GM18873 (cell line): ENCODE data around the gene CCDC124.
"Not testable (repeated sequence)": the region's sequence is repeated elsewhere in the genome, so short reads cannot be mapped to it uniquely, and the experiment has no call there.

ENCODE experiments used
- ATAC-seq: cut with Tn5 transposase; IDR thresholded peaks from one replicate; pipeline ENCODE4 v1.9.1; 2021; ENCODE audit warnings: mild to moderate bottlenecking, moderate library complexity, moderate number of reproducible peaks; ENCODE audit not compliant: unreplicated experiment, low FRiP score

Gene CCDC124, protein sequence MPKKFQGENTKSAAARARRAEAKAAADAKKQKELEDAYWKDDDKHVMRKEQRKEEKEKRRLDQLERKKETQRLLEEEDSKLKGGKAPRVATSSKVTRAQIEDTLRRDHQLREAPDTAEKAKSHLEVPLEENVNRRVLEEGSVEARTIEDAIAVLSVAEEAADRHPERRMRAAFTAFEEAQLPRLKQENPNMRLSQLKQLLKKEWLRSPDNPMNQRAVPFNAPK

DNA sequence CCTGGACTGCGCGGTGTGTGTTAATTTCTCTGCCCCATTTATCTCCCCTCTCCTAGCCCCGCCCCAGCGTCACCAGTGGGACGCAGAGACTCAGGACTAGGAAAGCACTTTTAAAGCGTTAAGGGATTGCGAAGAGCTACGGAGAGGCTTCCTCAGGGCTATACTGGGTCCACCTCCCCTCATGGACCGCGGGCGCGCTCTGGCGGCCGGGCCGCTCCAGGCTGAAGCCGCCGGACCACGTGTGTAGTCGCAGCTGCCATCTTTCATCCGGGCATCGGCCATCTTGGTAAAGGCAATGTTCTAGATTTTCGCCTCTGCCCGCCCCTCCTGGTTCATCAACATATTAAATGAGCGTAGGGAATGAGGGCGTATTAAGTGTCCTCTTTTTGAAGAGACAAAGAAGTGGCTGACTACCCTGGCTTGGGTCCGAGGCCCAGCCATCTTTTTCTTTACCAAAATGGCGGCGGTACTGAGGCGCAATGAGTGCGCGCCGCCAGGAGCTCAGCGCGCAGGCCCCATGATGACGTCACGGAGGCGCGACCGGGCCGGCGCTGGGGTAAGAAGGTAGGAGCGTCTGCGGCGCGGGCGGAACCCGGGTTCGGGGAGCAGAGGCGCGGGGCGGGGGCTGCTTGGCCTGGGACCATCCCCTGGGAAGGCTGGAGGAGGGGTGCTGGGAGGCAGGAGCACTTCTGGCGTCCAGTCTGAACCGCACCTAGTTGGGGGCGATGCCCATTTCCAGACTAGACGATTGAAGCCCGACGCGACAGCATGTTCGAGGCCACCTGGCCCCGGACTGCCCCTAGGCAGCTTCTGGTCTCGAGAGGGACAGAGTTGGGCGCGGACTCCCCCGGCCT, at the start of gene CCDC124:
Gene CCDC124, plus strand, starts transcription at position 531 of the 854 bp plus-strand sequence. CDS start 3,406 bp downstream, outside the sequence.
- ATAC-seq, result peak; percentile 58

DNA sequence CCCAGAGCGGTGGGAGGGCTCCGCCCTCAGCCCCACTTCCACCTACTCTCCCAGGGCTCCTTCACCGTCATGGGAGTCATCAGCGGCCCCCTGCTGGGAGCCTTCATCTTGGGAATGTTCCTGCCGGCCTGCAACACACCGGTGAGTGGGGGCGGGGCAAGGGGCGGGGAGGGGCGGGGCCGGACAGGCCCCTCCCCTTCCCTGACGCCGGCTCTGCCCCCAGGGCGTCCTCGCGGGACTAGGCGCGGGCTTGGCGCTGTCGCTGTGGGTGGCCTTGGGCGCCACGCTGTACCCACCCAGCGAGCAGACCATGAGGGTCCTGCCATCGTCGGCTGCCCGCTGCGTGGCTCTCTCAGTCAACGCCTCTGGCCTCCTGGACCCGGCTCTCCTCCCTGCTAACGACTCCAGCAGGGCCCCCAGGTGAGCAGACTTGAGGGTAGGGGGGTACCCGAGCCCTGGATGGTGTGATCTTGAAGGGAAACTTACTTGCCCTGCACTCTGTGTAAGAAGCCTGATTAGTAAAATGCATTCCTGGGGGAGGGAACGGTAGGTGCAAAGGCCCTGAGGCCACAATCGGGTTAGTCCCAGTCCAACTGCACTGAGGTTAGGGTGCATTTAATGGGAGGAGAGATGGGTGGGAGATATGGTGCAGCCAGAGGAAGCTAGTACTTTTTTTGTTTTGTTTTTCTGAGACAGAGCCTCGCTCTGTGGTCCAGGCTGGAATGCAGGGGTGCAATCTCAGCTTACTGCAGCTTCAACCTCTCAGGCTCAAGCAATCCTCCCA, 49.0 kb upstream of the CCDC124 start:
- no peak for ATAC-seq

DNA sequence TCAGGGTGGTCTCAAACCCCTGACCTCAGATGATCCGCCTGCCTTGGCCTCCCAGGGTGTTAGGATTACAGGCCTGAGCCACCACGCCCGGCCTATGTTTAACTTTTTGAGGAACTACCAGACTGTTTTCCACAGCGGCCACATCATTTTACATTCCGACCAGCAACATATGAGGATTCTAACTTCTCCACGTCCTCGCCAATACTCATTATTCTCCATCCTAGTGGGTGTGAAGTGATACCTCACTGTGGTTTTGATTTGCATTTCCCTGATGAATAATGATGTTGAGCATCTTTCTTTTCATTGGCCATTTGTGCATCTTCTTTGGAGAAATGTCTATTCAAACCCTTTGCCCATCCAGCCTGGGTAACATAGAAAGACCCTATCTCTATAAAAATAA, 46.3 kb upstream of the CCDC124 start:
- ATAC-seq, result no peak

DNA sequence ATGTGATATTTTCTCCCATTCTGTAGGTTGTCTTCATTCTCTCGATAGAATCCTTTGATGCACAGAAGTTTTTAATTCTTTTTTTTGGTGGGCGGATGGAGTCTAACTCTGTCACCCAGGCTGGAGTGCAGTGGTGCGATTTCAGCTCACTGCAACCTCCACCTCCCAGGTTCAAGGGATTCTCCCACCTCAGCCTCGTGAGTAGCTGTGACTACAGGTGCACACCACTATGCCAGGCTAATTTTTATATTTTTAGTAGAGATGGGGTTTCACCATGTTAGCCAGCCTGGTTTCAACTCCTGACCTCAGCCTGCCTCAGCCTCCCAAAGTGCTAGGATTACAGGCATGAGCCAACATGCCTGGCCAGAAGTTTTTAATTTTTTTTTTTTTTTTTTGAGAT, 45.6 kb upstream of the CCDC124 start:
- ATAC-seq, result not testable (repeated sequence)

DNA sequence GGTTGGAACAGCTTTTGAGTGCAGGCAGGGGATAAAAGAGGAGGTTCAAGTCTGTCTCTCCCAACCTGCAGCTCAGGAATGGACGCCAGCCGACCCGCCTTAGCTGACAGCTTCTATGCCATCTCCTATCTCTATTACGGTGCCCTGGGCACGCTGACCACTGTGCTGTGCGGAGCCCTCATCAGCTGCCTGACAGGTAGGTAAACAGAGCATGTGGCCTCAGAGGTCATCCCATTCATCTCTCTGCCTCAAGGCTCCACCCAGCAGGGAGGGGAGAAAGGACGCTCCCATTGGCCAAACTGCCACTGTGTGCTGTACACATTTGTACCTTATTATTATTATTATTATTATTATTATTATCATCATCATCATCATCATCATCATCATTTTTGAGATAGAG, 44.6 kb upstream of the CCDC124 start:
- ATAC-seq, result no peak

DNA sequence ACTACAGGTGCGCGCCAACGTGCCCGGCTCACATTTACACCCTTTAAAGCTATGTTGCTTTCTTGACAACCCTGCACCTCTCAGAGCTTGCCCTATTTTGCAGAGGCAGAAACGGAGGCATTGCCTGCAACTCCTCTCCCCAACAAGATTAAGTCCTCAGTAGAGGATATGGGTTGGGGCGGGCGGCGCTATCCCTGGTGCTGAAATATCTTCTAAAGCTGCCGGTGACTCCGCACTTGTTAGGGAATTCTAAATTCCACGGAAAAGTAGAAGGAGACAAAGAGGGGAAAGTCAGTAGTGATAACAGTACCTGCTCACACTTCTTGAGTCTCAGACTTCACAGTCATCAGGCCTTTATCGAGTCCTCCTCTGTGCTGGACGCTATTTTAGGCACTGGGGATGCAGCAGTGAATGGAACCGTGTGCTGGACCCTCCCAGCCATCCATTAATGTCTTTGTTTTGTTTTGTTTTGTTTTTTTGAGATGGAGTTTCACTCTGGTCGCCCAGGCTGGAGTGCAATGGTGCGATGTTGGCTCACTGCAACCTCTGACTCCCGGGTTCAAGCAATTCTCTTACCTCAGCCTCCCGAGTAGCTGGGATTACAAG, 43.1 kb upstream of the CCDC124 start:
- ATAC-seq, result no peak

DNA sequence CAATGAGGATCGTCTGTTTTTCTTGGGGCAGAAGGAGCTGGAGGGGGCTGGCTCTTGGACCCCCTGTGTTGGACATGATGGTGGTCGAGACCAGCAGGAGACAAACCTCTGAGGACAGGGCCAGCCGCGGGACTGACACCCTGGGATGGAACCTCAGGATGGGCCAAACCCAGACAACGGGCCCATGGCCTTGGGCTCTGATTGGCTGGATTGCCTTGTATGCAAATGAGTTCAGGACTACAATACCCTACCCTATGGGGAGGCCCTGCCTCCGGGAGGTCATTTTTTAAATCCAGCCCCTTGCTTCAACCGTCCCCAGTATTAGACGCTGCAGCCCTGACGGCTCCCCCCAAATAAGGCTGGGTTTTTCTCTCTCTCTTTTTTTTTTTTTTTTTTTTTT, 39.0 kb upstream of the CCDC124 start:
- ATAC-seq, result no peak

DNA sequence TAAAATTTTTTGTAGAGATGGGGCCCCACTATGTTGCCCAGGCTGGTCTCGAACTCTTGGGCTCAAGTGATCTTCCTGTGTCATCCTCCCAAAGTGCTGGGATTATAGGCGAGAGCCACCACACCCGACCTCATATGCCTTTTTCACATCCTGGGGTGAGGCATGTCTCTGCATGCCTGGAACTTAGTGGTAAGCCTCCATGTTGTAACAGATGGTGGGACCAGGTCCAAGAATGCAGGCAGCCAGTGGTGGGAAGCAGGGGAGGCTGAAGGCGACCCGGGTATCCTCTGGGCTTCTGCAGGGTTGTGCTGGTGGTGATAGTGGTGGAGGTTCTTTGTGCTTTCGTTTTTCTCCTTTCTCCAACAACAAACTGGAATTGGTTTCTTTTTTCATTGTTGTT, 30.1 kb upstream of the CCDC124 start:
- no peak for ATAC-seq

DNA sequence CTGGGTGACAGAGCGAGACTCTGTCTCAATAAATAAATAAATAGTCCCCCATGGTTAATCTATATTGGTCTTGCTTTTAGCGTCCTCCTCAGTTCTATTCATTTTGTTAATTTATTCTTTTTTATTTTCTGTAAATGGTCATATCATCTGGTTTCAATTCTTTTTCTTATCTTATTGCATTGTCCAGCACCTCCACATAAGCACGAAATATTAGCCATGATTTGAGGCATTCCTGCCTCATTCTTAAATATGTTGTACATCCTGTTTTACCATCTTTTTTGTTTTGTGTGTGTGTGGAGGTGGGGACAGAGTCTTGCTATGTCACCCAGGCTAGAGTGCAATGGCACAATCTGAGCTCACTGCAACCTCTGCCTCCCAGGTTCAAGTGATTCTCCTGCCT, 24.6 kb upstream of the CCDC124 start:
- ATAC-seq, result no peak

DNA sequence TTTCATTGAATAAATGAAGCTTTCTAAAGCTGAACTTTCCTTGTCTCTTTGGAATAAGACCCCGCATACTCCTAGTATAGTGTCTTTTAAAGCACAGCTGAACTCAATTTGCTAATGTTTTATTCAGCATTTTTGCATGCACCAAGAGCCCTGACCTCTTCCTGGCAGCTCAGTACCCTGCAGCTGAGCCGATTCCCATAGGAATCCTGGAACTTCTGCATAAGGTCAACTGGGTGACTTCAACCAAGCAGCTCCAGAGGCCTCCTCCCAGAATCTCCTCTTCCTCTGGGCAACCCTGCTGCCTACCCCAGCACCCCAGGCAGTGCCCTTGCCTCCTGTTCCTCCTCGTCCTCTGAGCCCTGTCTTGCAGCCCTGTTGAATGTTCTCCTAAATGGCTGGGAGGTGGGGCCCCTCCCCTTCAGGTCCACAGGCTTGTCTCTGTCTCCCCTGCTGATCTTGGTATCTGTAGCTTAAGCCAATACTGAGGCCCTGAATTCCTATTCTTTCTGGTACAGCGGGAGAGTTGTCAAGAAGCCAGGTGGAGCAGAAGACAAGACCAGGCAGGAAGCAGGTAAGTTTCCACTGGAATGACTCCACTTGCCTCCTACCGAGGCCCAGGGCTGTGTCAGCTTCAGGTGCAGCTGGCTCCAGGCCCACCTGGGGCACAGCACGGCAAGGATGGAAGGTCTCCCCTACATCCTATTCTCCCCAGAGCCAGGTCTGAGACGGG, 23.6 kb upstream of the CCDC124 start:
- ATAC-seq, result no peak

DNA sequence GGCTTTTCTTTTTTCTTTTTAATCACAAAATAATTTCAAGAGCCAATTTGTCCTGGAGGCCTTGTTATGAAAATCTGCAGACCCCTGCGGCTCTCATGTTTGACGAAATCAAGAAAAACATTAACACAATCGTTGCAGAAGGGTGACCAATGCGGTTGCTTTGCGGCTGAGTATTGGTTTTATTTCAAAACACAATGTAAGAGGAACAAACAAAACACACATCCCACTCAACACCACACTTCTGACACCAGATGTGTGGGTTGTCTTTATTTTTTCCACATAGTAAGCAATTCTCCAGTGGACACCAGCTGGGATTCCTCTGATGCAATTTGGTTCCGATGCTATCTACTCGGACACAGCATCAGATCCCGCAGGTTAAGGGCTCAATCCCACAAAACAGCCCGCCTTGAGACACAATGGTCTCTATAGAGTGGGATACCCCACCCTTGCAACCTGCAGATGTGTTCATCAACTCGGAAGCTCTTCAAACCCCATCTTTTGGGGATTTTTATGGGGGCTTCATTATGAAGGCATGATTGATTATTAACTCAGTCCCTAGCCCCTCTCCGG, 21.9 kb upstream of the CCDC124 start:
- ATAC-seq, result no peak

DNA sequence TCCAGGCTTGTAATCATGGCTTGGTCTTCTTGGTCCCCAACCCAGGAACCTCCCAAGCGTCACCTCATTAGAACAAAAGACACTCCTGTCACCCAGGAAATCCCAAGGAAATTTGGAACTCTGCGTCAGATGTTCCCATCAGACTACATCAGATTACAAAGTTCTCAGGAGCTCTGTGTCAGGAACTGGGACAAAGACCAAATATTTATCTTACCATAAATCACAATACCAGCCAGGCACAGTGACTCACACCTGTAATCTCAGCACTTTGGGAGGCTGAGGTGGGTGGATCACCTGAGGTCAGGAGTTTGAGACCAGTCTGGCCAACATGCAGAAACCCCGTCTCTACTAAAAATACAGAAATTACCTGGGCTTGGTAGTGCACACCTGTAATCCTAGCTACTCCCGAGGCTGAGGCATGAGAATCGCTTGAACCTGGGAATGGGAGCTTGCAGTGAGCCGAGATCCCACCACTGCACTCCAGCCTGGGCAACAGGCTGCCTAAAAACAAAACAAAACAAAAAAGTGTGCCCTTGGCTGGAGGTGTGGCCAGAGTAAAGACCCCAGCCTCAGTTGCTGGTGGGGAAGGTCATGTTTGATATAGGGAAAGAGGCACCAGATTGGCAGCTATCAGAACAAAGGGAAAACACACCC, 16.7 kb upstream of the CCDC124 start:
- ATAC-seq, result no peak

DNA sequence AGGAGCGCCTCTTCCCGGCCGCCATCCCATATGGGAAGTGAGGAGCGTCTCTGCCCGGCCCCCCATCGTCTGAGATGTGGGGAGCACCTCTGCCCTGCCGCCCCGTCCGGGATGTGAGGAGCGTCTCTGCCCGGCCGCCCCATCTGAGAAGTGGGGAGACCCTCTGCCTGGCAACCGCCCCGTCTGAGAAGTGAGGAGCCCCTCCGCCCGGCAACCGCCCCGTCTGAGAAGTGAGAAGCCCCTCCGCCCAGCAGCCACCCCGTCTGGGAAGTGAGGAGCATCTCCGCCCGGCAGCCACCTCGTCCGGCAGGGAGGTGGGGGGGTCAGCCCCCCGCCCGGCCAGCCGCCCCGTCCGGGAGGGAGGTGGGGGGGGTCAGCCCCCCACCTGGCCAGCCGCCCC, 14.7 kb upstream of the CCDC124 start:
- ATAC-seq, result not testable (repeated sequence)

DNA sequence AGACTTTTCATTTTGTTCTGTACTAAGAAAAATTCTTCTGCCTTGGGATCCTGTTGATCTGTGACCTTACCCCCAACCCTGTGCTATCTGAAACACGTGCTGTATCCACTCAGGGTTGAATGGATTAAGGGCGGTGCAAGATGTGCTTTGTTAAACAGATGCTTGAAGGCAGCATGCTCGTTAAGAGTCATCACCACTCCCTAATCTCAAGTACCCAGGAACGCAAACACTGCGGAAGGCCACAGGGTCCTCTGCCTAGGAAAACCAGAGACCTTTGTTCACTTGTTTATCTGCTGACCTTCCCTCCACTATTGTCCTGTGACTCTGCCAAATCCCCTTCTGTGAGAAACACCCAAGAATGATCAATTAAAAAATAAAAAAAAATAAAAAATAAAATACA, 13.7 kb upstream of the CCDC124 start:
- not testable (repeated sequence) for ATAC-seq

DNA sequence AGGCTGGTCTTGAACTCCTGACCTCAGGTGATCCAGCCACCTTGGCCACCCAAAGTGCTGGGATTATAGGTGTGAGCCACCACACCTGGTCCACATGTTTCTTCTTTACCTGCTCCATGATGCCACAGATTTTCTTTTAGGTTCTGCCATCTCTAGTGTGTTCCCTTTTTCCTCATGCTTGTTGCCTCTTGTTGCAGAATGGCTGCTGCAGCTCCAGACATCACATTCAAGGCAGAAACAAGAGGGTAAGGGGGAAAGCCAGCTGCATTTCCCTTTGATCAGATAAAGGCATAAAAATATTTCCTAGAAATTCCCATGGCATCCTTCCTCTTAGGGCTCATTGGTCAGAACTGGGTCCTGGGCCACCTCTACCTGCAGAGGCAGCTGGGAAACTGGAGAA, 12.3 kb upstream of the CCDC124 start:
- no peak for ATAC-seq

DNA sequence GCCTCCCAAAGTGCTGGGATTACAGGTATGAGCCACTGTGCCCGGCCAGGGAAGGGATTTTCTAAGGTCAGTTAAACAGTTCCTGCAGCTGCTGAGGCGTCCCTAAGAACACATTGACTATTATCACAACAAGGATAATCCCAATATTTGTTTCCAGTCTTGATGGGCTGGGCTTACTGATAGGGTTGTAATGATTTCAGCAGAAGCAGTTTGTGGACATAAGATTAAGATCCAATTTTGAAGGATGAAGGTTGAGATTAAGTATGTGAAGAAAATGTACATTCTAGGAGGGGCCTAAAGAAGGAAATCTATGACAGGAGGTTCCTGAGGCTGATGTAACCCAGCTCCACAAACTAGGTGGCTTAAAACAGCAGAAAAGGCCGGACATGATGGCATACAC, 10.7 kb upstream of the CCDC124 start:
- no peak for ATAC-seq

DNA sequence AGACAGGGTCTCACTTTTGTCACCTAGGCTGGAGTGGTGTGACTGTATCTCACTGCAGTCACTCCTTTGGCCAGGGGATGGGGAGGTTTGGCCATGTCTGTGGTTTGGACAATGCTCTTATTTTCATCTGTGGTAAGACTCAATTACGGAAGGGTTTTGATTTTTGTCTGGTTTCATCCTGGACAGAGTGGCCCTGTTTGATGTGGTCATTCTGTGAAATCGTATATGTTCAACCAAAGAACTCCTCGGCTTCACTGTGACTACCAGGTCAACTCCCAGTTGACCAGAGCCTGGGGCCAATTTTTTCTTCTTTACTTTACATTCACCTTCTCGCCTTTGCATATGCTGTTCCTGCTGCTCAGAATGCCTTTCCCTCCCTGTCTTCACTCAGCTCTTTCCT, 6.8 kb upstream of the CCDC124 start:
- no peak for ATAC-seq

DNA sequence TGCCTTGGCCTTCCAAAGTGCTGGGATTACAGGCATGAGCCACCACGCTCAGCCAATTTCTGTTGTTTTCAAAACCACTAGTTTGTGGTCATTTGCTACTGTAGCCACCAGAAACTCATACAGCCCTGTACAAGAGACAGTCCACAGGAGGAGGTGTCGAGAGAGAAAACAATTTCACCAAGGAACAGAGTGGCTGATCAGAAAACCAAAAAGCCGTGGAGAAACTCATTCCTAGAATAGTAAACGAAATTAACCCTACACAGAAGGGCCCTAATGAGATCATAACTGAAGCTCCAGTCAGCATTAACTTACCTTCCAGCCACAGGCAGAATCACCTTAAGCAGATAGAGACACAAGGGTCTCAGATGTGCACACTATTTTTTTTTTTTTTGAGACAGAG, 3.8 kb upstream of the CCDC124 start:
- no peak for ATAC-seq

DNA sequence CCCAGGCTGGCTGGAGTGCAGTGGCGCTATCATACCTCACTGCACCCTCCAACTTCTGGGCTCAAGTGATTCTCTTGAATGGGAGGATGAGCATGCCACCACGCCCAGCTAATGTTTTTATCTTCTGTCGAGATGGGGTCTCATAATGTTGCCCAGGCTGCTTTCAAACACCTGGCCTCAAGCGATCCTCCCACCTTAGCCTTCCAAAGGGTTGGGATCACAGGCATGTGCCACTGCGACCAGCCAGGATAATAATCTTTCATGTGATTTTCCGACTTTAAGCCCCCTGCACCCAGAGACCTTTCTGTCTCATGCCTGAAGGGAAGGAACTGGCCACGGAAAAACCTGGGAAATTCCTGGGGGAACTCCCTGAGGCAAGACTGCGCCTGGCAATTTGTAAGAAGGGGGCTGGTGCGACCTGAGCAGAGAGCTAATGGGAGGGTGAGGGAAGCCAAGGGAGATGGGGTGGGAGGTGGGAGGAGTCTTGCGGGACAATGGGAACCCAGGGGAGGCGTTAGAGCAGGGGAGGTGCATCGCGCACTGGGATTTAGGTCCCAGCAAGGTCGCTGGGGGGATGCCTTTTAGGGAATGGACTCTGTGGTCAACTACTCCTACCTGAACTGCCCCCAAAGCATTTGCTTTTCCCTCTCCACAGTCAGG, 1.2 kb upstream of the CCDC124 start:
- ATAC-seq, result no peak
